ENCODE measurements around the gene NPY2R. TPM values are rescaled to one million over a fixed set of nuclear protein-coding genes. Genes with fewer than 3 reads are reported as not detected.

NPY2R gene
- total RNA-seq, 1 donor from 2014 or later = 3.6 TPM

- no peaks in the 10 kb centered on the region for H3K9me3 Mint-ChIP-seq (ENCODE audit: unreplicated experiment)
- no peak overlapping the region for H3K4me3 Mint-ChIP-seq (ENCODE audit: unreplicated experiment)
- H3K4me1 Mint-ChIP-seq (ENCODE audit: unreplicated experiment) = no peaks in the 10 kb centered on the region
- no peak for TF ChIP-seq CTCF (IDR thresholded peaks at IDR 0.05; ENCODE audit: unreplicated experiment)
- no peaks in the 10 kb centered on the region for H3K27me3 Mint-ChIP-seq (ENCODE audit: unreplicated experiment)
- DNase-seq (ENCODE audit: low spot score) = no peak
- H3K27ac Mint-ChIP-seq (ENCODE audit: unreplicated experiment) = no peak overlapping the region
- H3K36me3 Mint-ChIP-seq (ENCODE audit: low read depth, unreplicated experiment) = no peaks in the 10 kb centered on the region
Measured at GRCh38 chr4:155228713-155229112, 20.3 kb downstream of the NPY2R start.

GRCh38 chr4:155232432-155232831 is 24.0 kb downstream of the NPY2R start:
- H3K27me3 Mint-ChIP-seq (ENCODE audit: unreplicated experiment) = no peaks in the 10 kb centered on the region
- DNase-seq (ENCODE audit: low spot score) = no peak
- TF ChIP-seq CTCF (IDR thresholded peaks at IDR 0.05; ENCODE audit: unreplicated experiment) = no peak
- no peak overlapping the region for H3K27ac Mint-ChIP-seq (ENCODE audit: unreplicated experiment)
- no peaks in the 10 kb centered on the region for H3K36me3 Mint-ChIP-seq (ENCODE audit: low read depth, unreplicated experiment)
- H3K9me3 Mint-ChIP-seq (ENCODE audit: unreplicated experiment) = no peaks in the 10 kb centered on the region
- H3K4me1 Mint-ChIP-seq (ENCODE audit: unreplicated experiment) = no peaks in the 10 kb centered on the region
- H3K4me3 Mint-ChIP-seq (ENCODE audit: unreplicated experiment) = no peak overlapping the region

- H3K36me3 Mint-ChIP-seq (ENCODE audit: low read depth, unreplicated experiment) = no peaks in the 10 kb centered on the region
- H3K4me1 Mint-ChIP-seq (ENCODE audit: unreplicated experiment) = no peaks in the 10 kb centered on the region
- H3K9me3 Mint-ChIP-seq (ENCODE audit: unreplicated experiment) = no peaks in the 10 kb centered on the region
- no peak overlapping the region for H3K4me3 Mint-ChIP-seq (ENCODE audit: unreplicated experiment)
- no peak for DNase-seq (ENCODE audit: low spot score)
- no peak overlapping the region for H3K27ac Mint-ChIP-seq (ENCODE audit: unreplicated experiment)
- no peak for TF ChIP-seq CTCF (IDR thresholded peaks at IDR 0.05; ENCODE audit: unreplicated experiment)
- H3K27me3 Mint-ChIP-seq (ENCODE audit: unreplicated experiment) = no peaks in the 10 kb centered on the region
Measured at GRCh38 chr4:155234206-155234605, 25.8 kb downstream of the NPY2R start.

- H3K27ac Mint-ChIP-seq (ENCODE audit: unreplicated experiment) = no peak overlapping the region
- TF ChIP-seq CTCF (IDR thresholded peaks at IDR 0.05; ENCODE audit: unreplicated experiment) = no peak
- H3K9me3 Mint-ChIP-seq (ENCODE audit: unreplicated experiment) = no peaks in the 10 kb centered on the region
- H3K4me1 Mint-ChIP-seq (ENCODE audit: unreplicated experiment) = no peaks in the 10 kb centered on the region
- no peak overlapping the region for H3K4me3 Mint-ChIP-seq (ENCODE audit: unreplicated experiment)
- no peak for DNase-seq (ENCODE audit: low spot score)
- no peaks in the 10 kb centered on the region for H3K36me3 Mint-ChIP-seq (ENCODE audit: low read depth, unreplicated experiment)
- H3K27me3 Mint-ChIP-seq (ENCODE audit: unreplicated experiment) = no peaks in the 10 kb centered on the region
Measured at GRCh38 chr4:155237567-155237966, 29.1 kb downstream of the NPY2R start.

GRCh38 chr4:155241225-155241624 is 32.8 kb downstream of the NPY2R start:
- Mint-ChIP-seq H3K9me3 (ENCODE audit: unreplicated experiment) (no peaks in the 10 kb centered on the region), H3K4me1 (ENCODE audit: unreplicated experiment) (no peaks in the 10 kb centered on the region), H3K4me3 (ENCODE audit: unreplicated experiment) (no peak overlapping the region)

More at GRCh38 chr4:155241225-155241624, 32.8 kb downstream of the NPY2R start:
- TF ChIP-seq CTCF (IDR thresholded peaks at IDR 0.05; ENCODE audit: unreplicated experiment) = no peak
- no peak for DNase-seq (ENCODE audit: low spot score)
- Mint-ChIP-seq H3K27me3 (ENCODE audit: unreplicated experiment) (no peaks in the 10 kb centered on the region), H3K36me3 (ENCODE audit: low read depth, unreplicated experiment) (no peaks in the 10 kb centered on the region), H3K27ac (ENCODE audit: unreplicated experiment) (no peak overlapping the region)
